ENCODE data around the gene CHGA. TPM values are rescaled to one million over a fixed set of nuclear protein-coding genes. Genes with fewer than 3 reads are reported as not detected.

The CHGA gene
- total RNA-seq, 1 experiment from 2014 or later = not detected

DNA sequence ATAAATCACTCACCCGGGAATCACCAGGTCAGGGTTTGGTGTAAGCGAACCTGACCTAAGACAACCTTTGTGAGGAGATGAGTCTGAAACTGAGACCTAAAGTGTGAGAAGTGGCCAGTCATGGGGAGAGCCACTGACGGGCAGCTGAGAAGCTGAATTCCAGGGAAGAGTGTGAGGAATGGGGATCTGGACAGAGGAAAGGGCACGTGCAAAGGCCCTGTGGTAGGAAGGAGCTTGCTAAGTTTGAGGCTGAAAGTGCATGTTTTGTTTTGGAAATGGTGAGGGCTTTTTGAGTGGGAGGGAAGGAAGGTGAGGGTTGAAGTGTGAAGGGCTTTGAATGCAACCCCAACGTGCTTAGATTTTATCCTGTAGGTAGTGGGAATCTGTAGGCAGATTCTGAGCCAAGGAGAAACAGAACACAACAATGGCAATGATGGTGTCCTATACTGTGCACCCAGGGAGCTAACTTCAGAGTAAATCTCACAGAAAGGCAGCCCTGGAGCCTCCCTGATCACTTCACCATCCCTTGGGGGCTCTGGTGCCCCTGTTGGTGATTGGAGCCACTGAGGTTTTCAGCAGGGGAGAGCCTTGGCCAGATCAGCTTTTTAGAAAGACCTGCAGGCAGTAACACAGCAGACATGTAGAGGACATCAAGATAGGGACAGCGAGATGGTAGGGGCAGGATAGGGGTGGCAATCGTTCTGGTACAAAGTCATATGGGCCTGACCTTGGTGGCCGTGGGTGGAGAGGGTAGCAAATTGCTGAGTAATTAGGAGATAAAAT, 37.5 kb upstream of the CHGA start:
- Histone ChIP-seq H3K27ac (ENCODE audit: low read length) (no peak overlapping the region), H3K36me3 (ENCODE audit: control insufficient read depth, insufficient read depth, low read length) (no peaks in the 10 kb centered on the region), H3K4me1 (ENCODE audit: control insufficient read depth, insufficient read depth, low read length) (no peaks in the 10 kb centered on the region), H3K4me3 (ENCODE audit: low read depth in 2 of 2, low read length in 2 of 2) (no peak overlapping the region), H3K9me3 (ENCODE audit: control insufficient read depth, insufficient read depth, low read depth, low read length) (no peaks in the 10 kb centered on the region), H3K27me3 (ENCODE audit: control insufficient read depth, insufficient read depth, low read length) (no peaks in the 10 kb centered on the region; the same call in 1 of the 2 replicates)
- TF ChIP-seq SIN3A (IDR thresholded peaks at IDR 0.05; ENCODE audit: borderline replicate concordance, insufficient read depth, low read depth, low read length) (no peak), TCF7L2 (IDR thresholded peaks at IDR 0.05; ENCODE audit: low read depth, low read length) (no peak), POLR2AphosphoS5 (IDR thresholded peaks at IDR 0.05; ENCODE audit: low read depth, low read length) (no peak)
- TF ChIP-seq, protein P1, sequence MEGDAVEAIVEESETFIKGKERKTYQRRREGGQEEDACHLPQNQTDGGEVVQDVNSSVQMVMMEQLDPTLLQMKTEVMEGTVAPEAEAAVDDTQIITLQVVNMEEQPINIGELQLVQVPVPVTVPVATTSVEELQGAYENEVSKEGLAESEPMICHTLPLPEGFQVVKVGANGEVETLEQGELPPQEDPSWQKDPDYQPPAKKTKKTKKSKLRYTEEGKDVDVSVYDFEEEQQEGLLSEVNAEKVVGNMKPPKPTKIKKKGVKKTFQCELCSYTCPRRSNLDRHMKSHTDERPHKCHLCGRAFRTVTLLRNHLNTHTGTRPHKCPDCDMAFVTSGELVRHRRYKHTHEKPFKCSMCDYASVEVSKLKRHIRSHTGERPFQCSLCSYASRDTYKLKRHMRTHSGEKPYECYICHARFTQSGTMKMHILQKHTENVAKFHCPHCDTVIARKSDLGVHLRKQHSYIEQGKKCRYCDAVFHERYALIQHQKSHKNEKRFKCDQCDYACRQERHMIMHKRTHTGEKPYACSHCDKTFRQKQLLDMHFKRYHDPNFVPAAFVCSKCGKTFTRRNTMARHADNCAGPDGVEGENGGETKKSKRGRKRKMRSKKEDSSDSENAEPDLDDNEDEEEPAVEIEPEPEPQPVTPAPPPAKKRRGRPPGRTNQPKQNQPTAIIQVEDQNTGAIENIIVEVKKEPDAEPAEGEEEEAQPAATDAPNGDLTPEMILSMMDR (IDR thresholded peaks at IDR 0.05) = no peak
- TF ChIP-seq, protein P2, sequence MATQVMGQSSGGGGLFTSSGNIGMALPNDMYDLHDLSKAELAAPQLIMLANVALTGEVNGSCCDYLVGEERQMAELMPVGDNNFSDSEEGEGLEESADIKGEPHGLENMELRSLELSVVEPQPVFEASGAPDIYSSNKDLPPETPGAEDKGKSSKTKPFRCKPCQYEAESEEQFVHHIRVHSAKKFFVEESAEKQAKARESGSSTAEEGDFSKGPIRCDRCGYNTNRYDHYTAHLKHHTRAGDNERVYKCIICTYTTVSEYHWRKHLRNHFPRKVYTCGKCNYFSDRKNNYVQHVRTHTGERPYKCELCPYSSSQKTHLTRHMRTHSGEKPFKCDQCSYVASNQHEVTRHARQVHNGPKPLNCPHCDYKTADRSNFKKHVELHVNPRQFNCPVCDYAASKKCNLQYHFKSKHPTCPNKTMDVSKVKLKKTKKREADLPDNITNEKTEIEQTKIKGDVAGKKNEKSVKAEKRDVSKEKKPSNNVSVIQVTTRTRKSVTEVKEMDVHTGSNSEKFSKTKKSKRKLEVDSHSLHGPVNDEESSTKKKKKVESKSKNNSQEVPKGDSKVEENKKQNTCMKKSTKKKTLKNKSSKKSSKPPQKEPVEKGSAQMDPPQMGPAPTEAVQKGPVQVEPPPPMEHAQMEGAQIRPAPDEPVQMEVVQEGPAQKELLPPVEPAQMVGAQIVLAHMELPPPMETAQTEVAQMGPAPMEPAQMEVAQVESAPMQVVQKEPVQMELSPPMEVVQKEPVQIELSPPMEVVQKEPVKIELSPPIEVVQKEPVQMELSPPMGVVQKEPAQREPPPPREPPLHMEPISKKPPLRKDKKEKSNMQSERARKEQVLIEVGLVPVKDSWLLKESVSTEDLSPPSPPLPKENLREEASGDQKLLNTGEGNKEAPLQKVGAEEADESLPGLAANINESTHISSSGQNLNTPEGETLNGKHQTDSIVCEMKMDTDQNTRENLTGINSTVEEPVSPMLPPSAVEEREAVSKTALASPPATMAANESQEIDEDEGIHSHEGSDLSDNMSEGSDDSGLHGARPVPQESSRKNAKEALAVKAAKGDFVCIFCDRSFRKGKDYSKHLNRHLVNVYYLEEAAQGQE (IDR thresholded peaks at IDR 0.05; ENCODE audit: insufficient read depth in 1 of 2, low read depth in 2 of 2, low read length in 1 of 2) = no peak
- DNase-seq (ENCODE audit: low read depth, low spot score) = no peak
- ATAC-seq = no peak
- BruUV-seq (replicated peaks) = no TSS peak
- ChIA-PET POLR2A (no interaction called here), CTCF (no interaction called here)
- in situ Hi-C loops (cut with HindIII; ENCODE audit: low pct_unique_long_range_greater_than_20kb, low sequenced_read_pairs) (no loop called here), intact Hi-C loops (cut with micrococcal nuclease; ENCODE audit: unreplicated experiment) (no loop called here)

DNA sequence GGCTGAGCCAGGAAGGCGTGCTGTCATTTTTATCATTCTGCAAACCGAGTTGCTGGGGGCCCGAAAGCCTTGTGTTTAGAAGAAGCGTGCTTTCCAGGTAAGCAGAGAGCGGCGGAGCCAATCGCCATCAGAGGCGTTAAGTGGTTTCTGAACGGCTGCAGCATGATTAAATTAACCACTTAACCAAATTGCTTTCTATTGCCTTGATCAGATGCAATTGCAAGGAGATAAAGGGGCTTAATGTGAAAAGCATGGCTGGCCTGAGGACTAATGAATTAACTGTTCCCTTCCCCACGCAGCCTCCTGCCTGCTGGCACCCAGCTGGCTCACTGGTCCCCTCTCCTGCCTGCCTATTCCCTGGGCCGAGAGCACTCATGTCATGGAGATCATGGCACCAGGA, 36.6 kb upstream of the CHGA start:
- H3K4me1 ChIP-seq (ENCODE audit: control insufficient read depth, insufficient read depth, low read length) = no peaks in the 10 kb centered on the region
- CTCF ChIA-PET = no interaction called here
- no peak overlapping the region for H3K27ac ChIP-seq (ENCODE audit: low read length)
- H3K9me3 ChIP-seq (ENCODE audit: control insufficient read depth, insufficient read depth, low read depth, low read length) = no peaks in the 10 kb centered on the region
- in situ Hi-C loops (cut with HindIII; ENCODE audit: low pct_unique_long_range_greater_than_20kb, low sequenced_read_pairs) (no loop called here), intact Hi-C loops (cut with micrococcal nuclease; ENCODE audit: unreplicated experiment) (no loop called here)
- TF ChIP-seq TCF7L2 (IDR thresholded peaks at IDR 0.05; ENCODE audit: low read depth, low read length) (no peak), SIN3A (IDR thresholded peaks at IDR 0.05; ENCODE audit: borderline replicate concordance, insufficient read depth, low read depth, low read length) (no peak), POLR2AphosphoS5 (IDR thresholded peaks at IDR 0.05; ENCODE audit: low read depth, low read length) (no peak)
- TF ChIP-seq, protein P2 (IDR thresholded peaks at IDR 0.05; ENCODE audit: insufficient read depth in 1 of 2, low read depth in 2 of 2, low read length in 1 of 2) = no peak
- TF ChIP-seq, protein P1 (IDR thresholded peaks at IDR 0.05) = no peak
- no TSS peak for BruUV-seq (replicated peaks)
- POLR2A ChIA-PET = no interaction called here
- no peaks in the 10 kb centered on the region for H3K27me3 ChIP-seq (ENCODE audit: control insufficient read depth, insufficient read depth, low read length)
- DNase-seq (ENCODE audit: low read depth, low spot score) (no peak), ATAC-seq (no peak)
- H3K36me3 ChIP-seq (ENCODE audit: control insufficient read depth, insufficient read depth, low read length) = no peaks in the 10 kb centered on the region
- no peak overlapping the region for H3K4me3 ChIP-seq (ENCODE audit: low read depth in 2 of 2, low read length in 2 of 2)

Measured in Panc1 (cell line).